NCI-H82 treated with DMSO at 0.1 percent for 48 hours (cell line): ENCODE measurements around the gene FOXJ1.

Source experiments
- DNase-seq: peaks from one replicate; lab custom pipeline; 2025; ENCODE audit not compliant: unreplicated experiment; lab: John Stamatoyannopoulos, UW

Gene FOXJ1

GRCh38 chr17:76142039-76142584, 1.1 kb upstream of the FOXJ1 start:
- peak; percentile 38 for DNase-seq

DNA sequence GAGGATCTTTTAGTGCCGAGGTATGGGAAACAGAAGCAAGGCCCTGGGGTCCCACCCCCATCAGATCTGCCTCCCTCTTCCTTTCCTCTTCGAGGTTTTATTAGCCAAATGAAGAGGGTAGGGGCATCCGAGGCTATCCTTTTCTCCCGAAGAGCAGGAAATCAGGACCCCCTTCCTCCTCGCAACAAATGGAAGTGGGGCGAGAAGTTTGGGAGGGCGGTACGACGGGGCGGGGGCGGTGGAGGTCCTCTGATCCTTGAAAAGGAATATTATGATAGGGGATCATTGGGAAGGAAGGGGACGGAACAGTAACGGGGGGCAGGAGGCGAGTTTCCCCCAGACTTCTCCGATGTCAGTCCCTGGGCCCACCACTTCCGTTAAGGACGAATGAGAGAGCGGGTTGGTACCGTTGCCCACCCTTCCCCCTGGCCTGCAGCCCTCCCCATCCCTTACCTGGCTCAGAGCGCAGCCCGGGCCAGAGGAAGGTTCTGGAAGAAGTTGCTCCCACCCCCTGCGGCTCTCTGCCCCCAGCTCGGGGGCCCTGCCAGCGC, 309 bp downstream of the FOXJ1 start:
- DNase-seq: no peak

DNA sequence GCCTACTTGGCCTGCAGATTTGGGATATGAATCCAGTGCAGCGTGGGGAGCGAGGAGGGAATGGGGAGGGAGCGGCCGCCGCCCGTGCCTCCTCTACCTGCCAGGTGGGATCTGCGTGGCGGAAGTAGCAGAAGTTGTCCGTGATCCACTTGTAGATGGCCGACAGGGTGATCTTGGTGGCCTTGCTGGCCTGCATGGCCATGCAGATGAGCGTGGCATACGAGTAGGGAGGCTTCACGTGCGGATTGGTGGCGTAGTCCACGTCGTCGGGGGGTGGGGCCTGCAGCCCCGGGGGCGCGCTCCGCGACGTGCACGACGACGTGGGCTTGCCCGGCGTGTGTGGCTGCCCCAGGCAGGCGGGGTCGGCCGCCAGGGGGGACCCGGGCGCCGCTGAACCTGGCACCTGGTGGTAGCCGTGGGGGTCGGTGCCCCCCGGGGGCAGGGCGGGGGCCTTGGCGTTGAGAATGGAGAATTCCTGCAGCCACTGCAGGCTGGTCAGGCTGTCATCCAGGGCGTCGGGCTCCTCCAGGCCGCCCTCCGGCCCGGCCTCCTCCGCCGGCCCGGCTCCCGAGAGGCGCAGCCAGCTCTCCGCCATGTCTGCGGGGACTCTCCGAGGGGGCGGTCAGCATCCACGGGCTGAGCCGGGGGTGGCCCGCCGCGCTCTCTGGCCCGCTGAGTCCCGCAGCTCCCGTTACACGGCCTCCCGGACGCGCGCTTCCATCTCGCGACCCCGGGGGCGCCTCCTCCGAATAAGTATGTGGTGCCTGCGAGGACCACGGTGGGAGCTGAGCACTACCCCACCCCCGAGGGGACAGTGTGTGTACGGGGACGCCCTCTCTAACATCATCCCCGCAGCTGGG, 1.0 kb downstream of the FOXJ1 start:
- no peak for DNase-seq

- no peak for DNase-seq
Measured at GRCh38 chr17:76138896-76139752, 1.9 kb downstream of the FOXJ1 start.

DNA sequence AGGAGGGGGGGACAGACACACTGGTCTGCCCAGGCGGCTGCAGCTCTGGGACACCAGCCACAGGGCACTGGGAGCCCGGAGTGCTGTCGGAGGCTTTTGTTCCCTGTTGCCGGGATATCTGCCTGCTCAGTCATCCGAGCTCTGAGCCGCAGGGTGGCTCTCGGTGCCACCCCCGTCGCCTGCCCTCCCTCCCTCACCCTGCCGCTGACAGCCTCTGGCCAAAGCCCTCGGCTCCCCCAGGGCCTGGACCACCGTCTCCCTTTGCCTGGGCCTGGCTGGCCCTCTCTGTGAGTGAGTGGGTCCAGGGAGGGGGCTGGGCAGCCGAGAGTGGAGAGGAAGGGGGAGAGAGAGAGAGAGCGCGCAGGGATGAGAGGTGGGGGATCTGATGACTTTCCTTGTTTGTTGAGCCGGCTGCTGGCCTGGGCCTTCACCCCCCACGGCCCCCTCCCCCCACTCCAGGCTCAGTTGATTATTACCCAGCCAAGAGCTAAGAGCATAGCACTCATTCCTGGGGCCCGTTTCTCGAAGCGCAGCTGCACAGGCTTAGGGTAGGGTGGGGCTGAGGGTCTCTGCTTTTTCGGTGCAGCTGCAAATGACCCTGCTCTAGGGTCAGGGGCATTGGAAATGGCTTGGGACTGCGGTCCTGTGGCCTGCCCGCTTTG, 2.7 kb downstream of the FOXJ1 start:
- no peak for DNase-seq

- DNase-seq: no peak
Measured at GRCh38 chr17:76137351-76138233, 3.5 kb downstream of the FOXJ1 start.

DNA sequence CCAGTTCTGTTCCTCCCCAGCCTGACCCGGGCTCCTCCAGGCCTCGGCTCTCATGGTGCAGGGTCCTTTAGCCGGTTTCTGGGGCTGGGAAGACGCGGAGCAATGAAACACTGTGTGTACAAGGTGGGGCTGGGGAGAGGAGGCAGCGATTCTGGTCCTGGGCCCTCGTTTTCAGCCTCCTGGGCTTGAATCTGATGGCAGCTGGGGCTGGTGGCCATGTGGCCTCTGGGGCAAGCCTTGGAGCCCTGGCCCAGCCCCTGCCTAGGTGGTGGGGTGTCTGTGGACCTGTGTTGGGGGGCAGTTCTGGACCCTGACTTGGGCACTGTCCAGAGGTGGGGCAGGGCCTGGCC, 4.1 kb downstream of the FOXJ1 start:
- no peak for DNase-seq

GRCh38 chr17:76136276-76137000, 4.6 kb downstream of the FOXJ1 start:
- peak; percentile 34 for DNase-seq

DNA sequence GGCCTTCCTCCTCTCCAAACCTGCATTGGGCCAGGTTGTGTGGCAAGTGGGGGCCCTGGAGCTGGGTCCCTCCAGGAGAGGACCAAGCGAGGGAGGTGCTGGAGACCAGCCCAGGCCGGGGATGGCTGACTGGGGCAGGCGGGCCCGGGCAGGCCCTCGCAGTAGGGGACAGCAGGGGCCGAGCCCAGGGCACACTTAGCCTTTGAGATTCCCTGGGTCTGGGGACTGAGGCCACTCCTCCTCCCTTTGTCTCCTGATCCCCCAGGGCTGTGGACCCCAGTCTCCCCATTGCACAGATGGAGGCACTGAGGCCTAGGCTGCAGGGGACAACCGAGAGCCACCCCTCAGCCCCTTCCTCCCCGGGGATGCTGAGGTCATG, 5.2 kb downstream of the FOXJ1 start:
- no peak for DNase-seq

- DNase-seq: no peak
Measured at GRCh38 chr17:76134911-76135809, 5.9 kb downstream of the FOXJ1 start.

DNA sequence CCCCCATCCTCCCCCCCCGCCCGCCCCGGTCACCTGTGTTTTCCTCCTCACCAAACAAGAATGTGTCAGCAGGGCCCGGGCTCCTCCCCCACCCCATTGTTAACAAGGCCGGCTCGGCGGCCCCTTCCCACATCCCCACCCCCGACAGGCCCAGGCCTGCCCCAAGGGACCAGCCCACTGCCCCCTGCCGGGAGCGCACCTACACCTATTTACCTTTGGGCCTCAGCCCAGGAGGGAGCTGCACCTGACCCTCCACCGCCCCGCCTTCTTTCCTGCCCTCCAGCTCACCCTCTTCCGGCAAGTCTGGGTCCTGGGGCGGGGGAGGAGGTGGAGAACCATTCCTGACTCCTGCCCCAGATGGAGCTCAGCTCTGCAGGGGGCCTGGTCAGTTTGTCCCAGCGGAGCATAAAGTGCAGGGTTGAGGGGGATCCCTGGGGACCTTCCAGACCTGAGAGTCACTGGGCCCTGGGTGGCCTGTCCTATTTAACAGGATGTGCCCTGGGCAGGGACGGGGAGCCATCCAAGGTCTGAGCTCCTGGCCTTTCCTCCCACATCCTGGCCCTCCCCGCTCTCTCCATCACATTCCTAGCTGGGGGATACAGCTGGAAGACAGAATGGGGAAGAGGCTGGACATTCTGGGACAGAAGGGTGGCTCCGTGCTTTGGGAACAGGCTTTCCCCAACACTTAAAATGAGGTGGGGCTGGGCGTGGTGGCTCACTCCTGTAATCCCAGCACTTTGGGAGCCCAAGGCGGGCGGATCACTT, 8.3 kb downstream of the FOXJ1 start:
- no peak for DNase-seq

DNA sequence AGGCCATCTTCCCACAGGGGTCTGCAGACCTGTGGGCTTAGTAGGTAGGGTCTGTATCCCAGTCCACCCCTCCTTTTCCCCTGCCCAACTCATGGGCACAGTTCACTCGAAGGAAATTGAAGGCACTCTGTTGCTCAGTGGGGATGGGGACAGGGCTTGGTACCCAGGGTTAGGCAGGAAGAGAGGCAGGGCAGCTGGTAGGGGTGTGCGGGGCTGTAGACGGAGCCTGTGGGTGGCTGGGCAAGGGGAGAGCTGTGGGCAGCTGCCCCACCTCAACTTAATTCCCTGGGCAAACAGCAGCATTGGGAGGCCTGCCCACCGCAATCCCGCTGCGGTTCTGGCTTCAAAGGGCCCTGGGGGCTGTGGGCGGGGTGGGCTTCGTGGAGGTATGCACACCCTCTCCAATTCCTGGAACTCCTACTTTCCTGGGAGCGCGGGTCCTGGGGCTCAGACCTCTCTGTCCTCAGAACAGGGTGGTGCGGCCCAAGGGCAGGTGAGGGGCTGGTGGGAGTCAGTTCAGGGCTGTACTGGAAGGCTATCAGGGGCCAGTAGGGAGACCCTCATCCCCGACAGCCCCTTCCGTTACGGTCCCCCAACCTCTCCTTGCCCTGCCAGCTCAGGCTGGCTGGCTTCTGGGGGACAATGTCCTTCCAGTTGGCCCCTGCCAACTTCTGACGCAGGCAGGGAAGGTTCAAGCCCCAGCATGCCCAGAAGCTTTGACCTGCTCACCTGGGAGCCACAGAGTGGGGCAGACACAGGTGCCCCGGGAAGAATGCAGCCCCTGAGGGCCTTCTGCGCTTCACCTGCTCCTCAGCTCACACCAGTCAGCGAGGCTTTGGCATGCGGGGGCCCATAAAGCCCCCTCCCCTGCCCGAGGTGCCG, 9.1 kb downstream of the FOXJ1 start:
- DNase-seq: no peak

DNA sequence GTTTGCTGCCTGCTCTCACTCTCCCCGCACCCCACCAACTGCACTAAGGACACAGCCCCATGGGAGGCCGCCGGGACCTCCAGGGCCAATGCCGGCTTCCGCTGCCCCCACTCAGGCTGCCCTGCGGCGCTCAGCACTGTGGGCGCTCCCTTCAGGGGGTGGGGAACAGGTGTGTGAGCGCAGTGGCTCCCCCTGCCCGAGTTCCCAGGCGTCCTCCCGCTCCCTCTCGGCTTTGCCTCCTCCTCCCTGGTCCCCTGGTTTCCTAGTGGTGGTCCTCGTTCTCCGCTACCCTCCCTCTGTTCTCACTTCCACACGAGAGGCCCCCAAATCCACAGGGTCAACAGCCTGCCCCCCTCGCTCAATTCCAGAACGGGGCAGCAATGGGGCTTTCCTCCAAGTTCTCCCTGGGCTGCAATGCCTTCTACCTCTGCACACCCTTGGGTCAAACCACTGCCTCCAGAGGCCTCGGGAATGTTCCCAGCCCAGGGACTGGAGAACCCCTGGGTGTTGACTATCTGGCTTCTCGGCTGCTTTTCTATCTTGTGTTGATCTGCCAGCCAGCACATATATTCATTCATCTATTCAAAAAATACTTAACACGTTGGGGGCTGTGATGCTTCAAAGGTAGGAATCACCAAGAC, 9.9 kb downstream of the FOXJ1 start:
- DNase-seq: no peak

- DNase-seq: no peak
Measured at GRCh38 chr17:76130473-76130872, 10.6 kb downstream of the FOXJ1 start.

GRCh38 chr17:76125922-76126321, 15.1 kb downstream of the FOXJ1 start:
- no peak for DNase-seq

- no peak for DNase-seq
Measured at GRCh38 chr17:76125391-76125675, 15.7 kb downstream of the FOXJ1 start.
